ENCODE data around the gene TMPRSS11D.

GRCh38 chr4:67915400-67915966 lies 31.7 kb upstream of the TMPRSS11D start:
- no peak for TF ChIP-seq CTCF (conservative IDR thresholded peaks at IDR 0.05; ENCODE audit: low read depth, low read length)
- no peak for TF ChIP-seq ELK1 (IDR thresholded peaks at IDR 0.05; ENCODE audit: borderline replicate concordance, low read depth, low read length)
- no peak for TF ChIP-seq POLR2A (IDR thresholded peaks at IDR 0.05; ENCODE audit: low read depth, low read length)
- TF ChIP-seq RCOR1 (IDR thresholded peaks at IDR 0.05; ENCODE audit: insufficient replicate concordance, low read length), result no peak
- no peak for TF ChIP-seq RFX5 (IDR thresholded peaks at IDR 0.05; ENCODE audit: low read depth, low read length)
- no peak for TF ChIP-seq RAD21 (IDR thresholded peaks at IDR 0.05; ENCODE audit: low read length)
- no peak for TF ChIP-seq CEBPB (IDR thresholded peaks at IDR 0.05; ENCODE audit: low read depth, low read length)
- no peak for TF ChIP-seq NFE2L2 (IDR thresholded peaks at IDR 0.05; ENCODE audit: low read depth, low read length)
- TF ChIP-seq USF2 (IDR thresholded peaks at IDR 0.05; ENCODE audit: low read depth, low read length), result no peak
- no peak for TF ChIP-seq SMC3 (IDR thresholded peaks at IDR 0.05; ENCODE audit: low read depth, low read length)
